Middle frontal gyrus (tissue), 1 donor: ENCODE results near the gene LPGAT1.
"Not testable (repeated sequence)": the region's sequence is repeated elsewhere in the genome, so short reads cannot be mapped to it uniquely, and the experiment has no call there.

ENCODE experiments used
- DNase-seq: peaks from one replicate; pipeline ENCODE4 v3.0.0-alpha.2; 2015; ENCODE audit warnings: low spot score; ENCODE audit errors: extremely low spot score

LPGAT1 gene

DNA sequence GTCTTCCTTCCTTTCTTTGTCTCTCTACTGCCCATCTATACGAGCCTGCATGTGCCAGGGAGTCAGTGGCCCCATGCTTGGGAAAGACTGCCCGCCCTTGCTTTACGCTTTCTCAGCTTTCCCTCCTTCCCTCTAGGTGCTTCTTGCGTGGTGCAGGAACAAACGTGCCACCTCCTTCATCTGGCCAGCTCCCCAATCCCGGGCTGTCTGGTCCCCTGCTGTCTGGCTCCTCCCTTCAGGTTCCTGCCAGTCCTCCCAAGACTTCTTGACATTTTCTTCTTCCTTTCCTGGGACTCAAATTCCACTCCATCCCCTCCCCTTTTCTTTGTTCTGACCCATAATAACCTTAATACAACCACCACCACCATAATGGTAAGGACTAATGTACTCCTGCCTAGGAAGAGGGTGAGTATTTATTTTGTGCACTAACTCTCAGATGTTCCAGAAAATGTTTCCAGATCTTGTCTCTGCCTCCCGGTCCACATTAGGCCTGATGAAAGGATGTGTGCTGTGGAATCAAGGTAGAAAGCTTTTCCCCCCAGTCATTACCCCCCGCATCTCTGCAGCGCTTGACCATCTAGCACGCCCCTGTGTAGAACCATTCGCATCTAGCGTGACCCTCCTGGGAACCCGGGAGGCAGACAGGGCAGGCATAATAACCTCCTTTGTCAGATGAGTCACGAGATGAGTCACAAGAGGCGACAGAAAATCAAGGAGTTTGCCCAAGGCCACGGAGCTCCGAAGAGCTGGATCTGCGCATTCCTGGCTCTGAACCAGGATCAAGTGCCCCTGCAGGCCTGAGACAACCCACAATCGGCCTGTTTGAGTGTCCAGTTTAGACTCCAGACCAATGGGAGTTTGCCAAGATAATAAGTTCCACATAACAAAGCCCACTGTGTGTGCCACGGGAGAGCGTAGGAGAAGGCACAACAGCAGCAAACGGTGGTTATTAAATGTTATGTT, 95.1 kb downstream of the LPGAT1 start:
- peak; percentile 82 for DNase-seq

DNA sequence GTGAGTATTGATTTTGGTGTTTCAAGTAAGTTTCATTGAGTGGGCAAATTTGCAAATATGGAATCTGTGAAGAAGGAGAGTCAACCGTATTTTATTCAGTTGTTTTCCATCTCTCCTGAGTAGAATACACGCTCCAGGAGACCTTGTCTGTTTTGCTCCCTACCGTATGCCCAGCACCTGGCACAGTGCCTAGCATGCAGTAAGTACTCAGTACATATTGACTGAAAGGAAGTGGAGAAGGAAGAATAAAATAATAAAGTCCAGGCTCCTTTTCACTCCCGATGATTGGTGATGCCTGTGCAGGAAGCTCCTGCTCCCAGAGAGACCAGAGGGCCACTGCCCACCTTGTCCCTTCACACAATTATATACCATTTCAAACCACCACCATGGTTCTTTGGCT, 95.8 kb downstream of the LPGAT1 start:
- DNase-seq, result no peak

GRCh38 chr1:211734359-211734758, 96.2 kb downstream of the LPGAT1 start:
- no peak for DNase-seq

DNA sequence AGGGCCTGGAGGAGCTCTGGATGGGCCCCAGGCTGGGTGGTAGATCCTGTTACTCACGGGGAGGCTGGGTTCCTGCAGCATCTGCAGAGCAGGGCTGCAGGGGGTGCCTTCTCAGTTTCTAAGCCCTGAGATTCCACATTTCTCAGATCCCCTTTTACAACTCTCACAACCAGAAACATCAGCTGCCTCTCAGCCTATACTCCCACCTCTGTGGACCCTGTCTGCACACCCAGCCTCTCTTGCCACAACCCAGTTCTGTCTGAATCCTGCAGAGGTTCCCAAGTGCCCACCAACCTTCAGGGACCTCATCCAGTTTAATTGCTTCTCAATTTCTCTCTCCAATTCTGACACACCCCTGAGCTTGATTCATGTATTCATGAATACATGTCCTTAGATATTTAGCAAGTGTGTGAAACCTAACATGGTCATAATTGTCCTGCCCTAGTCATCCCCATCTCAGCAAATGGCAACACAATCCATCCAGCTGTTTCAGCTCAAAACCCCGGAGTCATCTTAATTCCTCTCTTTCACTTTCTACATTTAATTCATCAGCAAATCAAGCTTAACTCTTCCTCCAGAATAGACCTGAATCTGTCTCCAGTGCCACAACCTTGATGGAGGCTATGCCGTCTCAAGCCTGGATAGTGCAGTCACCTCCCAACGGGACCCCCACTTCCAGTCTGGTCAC, 98.1 kb downstream of the LPGAT1 start:
- no peak for DNase-seq

DNA sequence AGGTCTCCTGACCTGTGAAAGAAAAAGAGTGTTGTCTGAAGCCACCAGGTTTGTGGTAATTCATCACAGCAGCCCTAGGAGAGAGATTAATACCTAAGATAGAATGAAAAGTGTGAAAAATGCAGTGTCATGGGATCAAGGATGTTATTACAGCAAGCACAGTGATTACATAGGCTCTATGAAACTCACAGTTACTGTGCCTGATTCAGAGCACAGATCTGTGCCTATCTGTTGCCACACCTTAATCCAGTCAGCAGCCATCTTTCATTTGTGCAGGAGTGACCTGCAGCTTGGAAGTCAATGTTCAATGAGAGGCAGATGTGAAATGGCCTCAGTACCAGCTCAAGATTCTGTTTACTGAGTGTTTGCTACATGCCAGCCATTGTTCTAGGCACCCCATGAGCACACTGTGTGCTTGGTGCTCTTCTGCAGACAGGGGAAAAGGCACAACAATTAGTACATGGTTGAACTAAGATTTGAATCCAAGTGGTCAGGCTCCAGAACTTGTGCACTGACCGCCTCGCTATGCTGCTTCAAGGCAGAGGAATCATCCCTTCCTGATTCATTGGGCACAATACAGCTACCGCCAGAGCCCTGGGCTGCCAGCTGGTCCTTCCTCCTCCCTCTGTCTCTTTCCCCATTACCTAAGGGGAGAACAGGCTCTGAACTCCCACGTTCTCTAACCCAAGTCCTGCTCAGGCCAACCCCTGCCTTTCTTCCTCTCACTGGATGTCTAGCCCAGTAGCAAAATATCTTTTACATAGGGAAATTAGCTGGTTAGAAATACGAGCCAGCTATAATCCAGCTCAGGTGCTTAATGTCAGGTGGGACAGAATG, 98.9 kb downstream of the LPGAT1 start:
- DNase-seq, result no peak

DNA sequence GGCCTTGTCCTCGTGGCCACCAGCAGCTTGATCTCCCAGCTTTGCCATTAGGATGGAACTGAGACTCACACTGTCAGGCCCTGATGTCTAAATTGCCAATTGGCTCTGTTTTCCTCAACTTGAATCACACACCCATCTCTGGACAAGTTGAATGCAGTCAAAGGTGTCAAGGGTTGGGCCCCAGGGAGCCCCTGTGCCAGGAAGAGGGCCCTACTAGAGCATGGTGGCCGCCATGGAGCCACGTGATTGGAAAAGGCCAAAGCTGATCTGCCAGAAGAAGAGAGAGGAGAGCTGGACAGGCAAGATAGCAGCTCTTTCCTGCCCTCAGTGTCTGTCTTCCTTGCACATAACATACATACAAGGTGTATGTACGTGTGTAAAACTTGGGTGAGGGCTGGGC, 100.2 kb downstream of the LPGAT1 start:
- DNase-seq, result no peak

- DNase-seq, result no peak
These were observed 101.3 kb downstream of the LPGAT1 start for GRCh38 chr1:211729238-211729637.

- DNase-seq, result no peak
These were observed 104.0 kb downstream of the LPGAT1 start for GRCh38 chr1:211726467-211726995.

DNA sequence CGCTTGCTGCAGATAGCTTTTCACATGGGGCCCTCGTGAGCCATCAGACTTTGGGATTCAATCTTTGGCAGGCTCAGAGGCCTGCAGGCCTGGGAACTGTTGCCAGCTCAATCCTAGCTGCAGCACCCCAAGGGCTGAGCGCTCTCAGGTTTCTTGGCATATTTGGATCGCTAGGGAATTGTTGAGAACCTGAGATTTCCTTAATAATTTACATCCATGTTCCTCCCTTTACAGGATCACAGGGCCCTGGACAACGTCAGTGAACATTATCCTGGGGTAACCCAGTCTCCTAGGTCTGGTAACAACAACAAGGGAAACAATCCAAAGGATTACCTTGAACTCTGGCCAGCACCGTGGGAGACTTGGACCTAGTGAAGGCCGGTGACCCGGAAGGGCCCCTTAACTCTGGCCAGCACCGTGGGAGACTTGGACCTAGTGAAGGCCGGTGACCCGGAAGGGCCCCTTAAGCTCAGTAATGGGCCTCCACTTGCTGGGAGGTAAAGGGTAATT, 105.8 kb downstream of the LPGAT1 start:
- DNase-seq, result no peak

DNA sequence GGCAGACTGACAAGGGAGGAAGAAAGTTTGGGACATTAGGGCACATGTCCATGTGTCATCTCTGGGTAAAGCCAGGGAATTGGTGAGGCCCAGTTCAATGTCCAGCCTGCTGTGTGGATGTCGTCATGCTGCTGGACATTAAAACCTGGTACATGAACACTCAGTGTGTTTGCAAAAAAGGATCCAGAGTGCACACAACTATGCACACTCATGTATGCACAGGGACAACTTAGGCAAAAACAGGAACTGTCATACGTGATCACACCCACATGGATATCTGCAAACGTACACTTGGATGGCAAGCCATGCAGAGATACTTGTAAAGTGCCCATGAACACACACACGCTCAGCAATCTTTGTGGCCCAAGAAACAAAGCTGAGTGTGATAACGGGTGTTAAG, 107.3 kb downstream of the LPGAT1 start:
- DNase-seq, result no peak

GRCh38 chr1:211722277-211723175, 108.0 kb downstream of the LPGAT1 start:
- no peak for DNase-seq

DNA sequence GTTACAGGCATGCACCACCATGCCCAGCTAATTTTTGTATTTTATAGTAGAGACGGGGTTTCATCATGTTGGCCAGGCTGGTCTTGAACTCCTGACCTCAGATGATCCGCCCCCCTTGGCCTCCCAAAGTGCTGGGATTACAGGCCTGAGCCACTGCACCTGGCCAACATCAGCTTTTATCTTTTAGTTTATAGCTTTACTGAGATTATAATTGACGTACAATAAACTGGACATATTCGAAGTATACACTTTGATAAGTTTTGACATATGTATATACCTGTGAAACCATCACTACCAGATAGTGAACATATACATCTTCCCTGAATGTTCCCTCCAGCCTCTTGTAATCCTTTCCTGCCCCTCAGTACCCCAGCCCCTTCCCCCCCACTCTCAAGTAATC, 114.0 kb downstream of the LPGAT1 start:
- DNase-seq, result not testable (repeated sequence)

- no peak for DNase-seq
These were observed 114.6 kb downstream of the LPGAT1 start for GRCh38 chr1:211715971-211716370.

- no peak for DNase-seq
These were observed 116.4 kb downstream of the LPGAT1 start for GRCh38 chr1:211714154-211714553.

DNA sequence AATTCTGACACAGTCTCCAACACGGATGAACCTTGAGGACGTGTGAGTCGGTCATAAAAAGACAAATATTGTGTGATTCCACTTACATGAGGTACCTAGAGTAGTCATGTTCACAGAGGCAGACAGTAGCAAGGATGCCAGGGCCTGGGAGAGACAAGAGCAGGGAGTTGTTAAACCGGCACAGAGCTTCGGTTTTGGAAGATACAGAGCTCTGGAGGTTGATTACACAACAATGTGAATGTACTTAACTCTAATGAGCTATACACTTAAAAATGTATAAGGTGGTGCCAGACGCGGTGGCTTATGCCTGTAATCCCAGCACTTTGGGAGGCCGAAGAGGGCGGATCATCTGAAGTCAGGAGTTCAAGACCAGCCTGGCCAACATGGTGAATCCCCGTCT, 117.3 kb downstream of the LPGAT1 start:
- DNase-seq, result no peak

- DNase-seq, result no peak
These were observed 119.3 kb downstream of the LPGAT1 start for GRCh38 chr1:211711315-211711705.

- no peak for DNase-seq
These were observed 119.8 kb downstream of the LPGAT1 start for GRCh38 chr1:211710566-211711314.

DNA sequence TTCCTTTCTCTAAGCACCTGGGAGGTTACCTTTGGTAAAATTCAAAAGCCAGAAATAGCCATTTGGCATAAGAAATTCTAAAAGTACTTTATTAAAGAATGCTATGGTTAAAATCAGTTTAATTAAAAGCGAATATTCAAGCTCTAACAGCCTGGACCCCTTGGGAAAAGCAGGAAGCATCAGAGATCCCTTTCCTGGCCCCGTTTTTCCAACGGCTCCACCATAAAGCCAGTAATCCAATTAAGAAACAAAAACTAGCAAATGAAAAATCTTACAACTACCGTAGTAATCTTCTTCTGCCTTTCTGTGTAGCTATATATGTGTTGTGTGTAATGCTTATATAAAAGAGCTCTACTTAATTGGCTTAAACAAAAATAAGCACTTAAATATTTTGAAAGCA, 121.6 kb downstream of the LPGAT1 start:
- no peak for DNase-seq

DNA sequence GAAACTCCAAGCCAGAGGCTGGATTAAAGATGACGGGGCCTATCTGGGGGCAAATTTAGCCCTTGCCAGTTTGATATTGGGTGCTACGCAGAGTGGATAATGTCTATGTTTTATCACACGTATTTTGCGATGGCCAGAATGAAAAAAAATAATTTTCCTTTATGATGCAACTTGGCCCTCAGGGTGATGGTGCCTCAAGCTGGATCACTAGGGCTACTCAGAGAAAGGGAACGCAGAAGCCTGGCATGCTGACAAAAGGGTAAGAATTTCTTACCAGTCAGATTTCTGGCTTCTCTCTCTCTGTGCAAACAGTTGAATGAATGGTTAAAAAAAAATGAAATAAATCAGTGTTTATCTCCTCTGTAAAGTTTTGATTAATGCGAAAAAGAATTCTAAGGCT, 122.6 kb downstream of the LPGAT1 start:
- no peak for DNase-seq
